Measurements from ENCODE around the gene CDH5. TPM values are rescaled to one million over a fixed set of nuclear protein-coding genes. Genes with fewer than 3 reads are reported as not detected.

Gene CDH5
- total and polyA plus RNA-seq, 2 donors from 2014 or later = 13.9 to 41.3 TPM

- Histone ChIP-seq H3K9ac (ENCODE audit: low read length in 3 of 3) (no peak overlapping the region), H3K9me3 (ENCODE audit: control insufficient read depth in 2 of 3, insufficient read depth in 1 of 3, low read length in 3 of 3) (no peaks in the 10 kb centered on the region), H3K27me3 (ENCODE audit: control insufficient read depth, insufficient read depth, low read length) (peaks cover 20% of the 10 kb centered on the region), H3K4me3 (ENCODE audit: low read length in 3 of 3) (no peak overlapping the region), H3K4me1 (ENCODE audit: control insufficient read depth in 2 of 3, insufficient read depth in 2 of 3, low read depth in 1 of 3, low read length in 3 of 3) (peaks cover 0 to 7% (median 0%) of the 10 kb centered on the region in 3 donors), H3K36me3 (ENCODE audit: control insufficient read depth in 2 of 3, insufficient read depth in 3 of 3, low read length in 3 of 3) (no peaks in the 10 kb centered on the region), H3K27ac (ENCODE audit: low read depth in 2 of 2, low read length in 2 of 2) (no peak overlapping the region)
- DNase-seq (no peak), FAIRE-seq (no peak)
- TF ChIP-seq CTCF (IDR thresholded peaks at IDR 0.05; ENCODE audit: borderline replicate concordance, extremely low read depth, insufficient read depth) = no peak
- intact Hi-C loops (cut with DNase I) = no loop called here
Measured at GRCh38 chr16:66432429-66432828, 65.9 kb downstream of the CDH5 start.

- DNase-seq (no peak), FAIRE-seq (no peak)
- Histone ChIP-seq H3K27ac (ENCODE audit: low read depth in 2 of 2, low read length in 2 of 2) (no peak overlapping the region), H3K4me3 (ENCODE audit: low read length in 3 of 3) (no peak overlapping the region), H3K27me3 (ENCODE audit: control insufficient read depth, insufficient read depth, low read length) (peaks cover 3% of the 10 kb centered on the region), H3K36me3 (ENCODE audit: control insufficient read depth in 2 of 3, insufficient read depth in 3 of 3, low read length in 3 of 3) (no peaks in the 10 kb centered on the region), H3K9me3 (ENCODE audit: control insufficient read depth in 2 of 3, insufficient read depth in 1 of 3, low read length in 3 of 3) (no peaks in the 10 kb centered on the region), H3K4me1 (ENCODE audit: control insufficient read depth in 2 of 3, insufficient read depth in 2 of 3, low read depth in 1 of 3, low read length in 3 of 3) (no peaks in the 10 kb centered on the region), H3K9ac (ENCODE audit: low read length in 3 of 3) (no peak overlapping the region)
- intact Hi-C loops (cut with DNase I) = no loop called here
- TF ChIP-seq CTCF (IDR thresholded peaks at IDR 0.05; ENCODE audit: borderline replicate concordance, extremely low read depth, insufficient read depth) = no peak
Measured at GRCh38 chr16:66434619-66435430, 68.3 kb downstream of the CDH5 start.

GRCh38 chr16:66435896-66436295 is 69.4 kb downstream of the CDH5 start:
- no peaks in the 10 kb centered on the region for H3K9me3 ChIP-seq (ENCODE audit: control insufficient read depth in 2 of 3, insufficient read depth in 1 of 3, low read length in 3 of 3)
- H3K4me3 ChIP-seq (ENCODE audit: low read length in 3 of 3) = no peak overlapping the region
- no peak overlapping the region for H3K27ac ChIP-seq (ENCODE audit: low read depth in 2 of 2, low read length in 2 of 2)
- H3K27me3 ChIP-seq (ENCODE audit: control insufficient read depth, insufficient read depth, low read length) = no peaks in the 10 kb centered on the region
- no peak for FAIRE-seq
- no peak for DNase-seq
- intact Hi-C loops (cut with DNase I) = no loop called here
- no peak for TF ChIP-seq CTCF (IDR thresholded peaks at IDR 0.05; ENCODE audit: borderline replicate concordance, extremely low read depth, insufficient read depth)
- no peaks in the 10 kb centered on the region for H3K36me3 ChIP-seq (ENCODE audit: control insufficient read depth in 2 of 3, insufficient read depth in 3 of 3, low read length in 3 of 3)
- no peak overlapping the region for H3K9ac ChIP-seq (ENCODE audit: low read length in 3 of 3)
- H3K4me1 ChIP-seq (ENCODE audit: control insufficient read depth in 2 of 3, insufficient read depth in 2 of 3, low read depth in 1 of 3, low read length in 3 of 3) = no peaks in the 10 kb centered on the region

Measured in kidney (tissue), 14 donors.